Measurements from ENCODE around the gene PADI2. TPM values are rescaled to one million over a fixed set of nuclear protein-coding genes. Genes with fewer than 3 reads are reported as not detected.

PADI2 gene
- total and polyA plus RNA-seq, 2 experiments from 2014 or later: 1.7 to 4.3 TPM

DNA sequence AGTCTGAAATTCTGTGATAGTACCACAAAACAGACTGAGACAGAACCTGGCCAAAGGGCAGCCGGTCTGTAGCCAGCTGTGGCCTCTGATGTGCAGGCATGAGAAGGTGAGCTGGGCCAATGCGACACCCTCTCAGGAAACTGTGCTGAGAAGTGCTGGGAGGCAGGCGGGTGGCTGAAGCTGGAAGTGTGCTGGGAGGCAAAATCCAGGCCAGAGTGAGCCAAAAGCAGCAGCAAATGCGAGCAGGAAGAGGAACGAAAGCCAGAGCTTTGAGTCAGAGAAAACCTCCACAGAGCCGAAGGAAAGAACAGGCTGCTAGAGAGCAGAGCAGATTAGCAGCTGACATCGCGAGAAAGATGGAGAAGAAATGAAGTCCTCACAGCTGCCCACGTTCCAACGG is 97.4 kb downstream of the PADI2 start:
- DNase-seq (ENCODE audit: low spot score): no peak
- Histone ChIP-seq H3K27me3 (ENCODE audit: insufficient read depth) (no peaks in the 10 kb centered on the region), H3K4me2 (no peak overlapping the region), H3F3A (replicated peaks; ENCODE audit: low read depth) (peaks cover 5% of the 10 kb centered on the region; the same call in 1 of the 2 replicates), H3K4me3 (no peak overlapping the region), H2AFZ (no peak overlapping the region), H4K20me1 (replicated peaks; ENCODE audit: insufficient read depth) (peaks cover 8% of the 10 kb centered on the region), H3K9me2 (ENCODE audit: insufficient read depth) (no peaks in the 10 kb centered on the region), H3K27ac (ENCODE audit: low read depth) (no peak overlapping the region), H3K4me1 (ENCODE audit: insufficient read depth) (no peaks in the 10 kb centered on the region), H3K36me3 (ENCODE audit: insufficient read depth) (peaks cover 37% of the 10 kb centered on the region), H3K79me2 (replicated peaks; ENCODE audit: insufficient read depth) (no peaks in the 10 kb centered on the region)
- Mint-ChIP-seq H3K4me3 (no peak overlapping the region), H3K27me3 (ENCODE audit: insufficient read depth, low read depth, poor library complexity) (peaks cover 1% of the 10 kb centered on the region), H3K4me1 (no peaks in the 10 kb centered on the region), H3K9me3 (no peaks in the 10 kb centered on the region), H3K36me3 (ENCODE audit: low read depth) (peaks cover 69% of the 10 kb centered on the region), H3K27ac (no peak overlapping the region)
- TF ChIP-seq EZH2phosphoT487 (IDR thresholded peaks at IDR 0.05; ENCODE audit: unreplicated experiment) (no peak), EZH2 (IDR thresholded peaks at IDR 0.05; ENCODE audit: low read depth, unreplicated experiment) (no peak), ZNF331 (CRISPR knock-in tag; IDR thresholded peaks at IDR 0.05; ENCODE audit: low read depth) (no peak), STAT1 (IDR thresholded peaks at IDR 0.05; ENCODE audit: unreplicated experiment) (no peak), POLR2AphosphoS5 (IDR thresholded peaks at IDR 0.05; ENCODE audit: low read depth) (no peak), NANOG (IDR thresholded peaks at IDR 0.05; ENCODE audit: borderline replicate concordance) (no peak), CREB1 (CRISPR knock-in tag; IDR thresholded peaks at IDR 0.05; ENCODE audit: low read depth) (no peak), JUNB (IDR thresholded peaks at IDR 0.05; ENCODE audit: unreplicated experiment) (no peak), ZNF114 (CRISPR knock-in tag; IDR thresholded peaks at IDR 0.05) (no peak)
- TF ChIP-seq, protein P1, sequence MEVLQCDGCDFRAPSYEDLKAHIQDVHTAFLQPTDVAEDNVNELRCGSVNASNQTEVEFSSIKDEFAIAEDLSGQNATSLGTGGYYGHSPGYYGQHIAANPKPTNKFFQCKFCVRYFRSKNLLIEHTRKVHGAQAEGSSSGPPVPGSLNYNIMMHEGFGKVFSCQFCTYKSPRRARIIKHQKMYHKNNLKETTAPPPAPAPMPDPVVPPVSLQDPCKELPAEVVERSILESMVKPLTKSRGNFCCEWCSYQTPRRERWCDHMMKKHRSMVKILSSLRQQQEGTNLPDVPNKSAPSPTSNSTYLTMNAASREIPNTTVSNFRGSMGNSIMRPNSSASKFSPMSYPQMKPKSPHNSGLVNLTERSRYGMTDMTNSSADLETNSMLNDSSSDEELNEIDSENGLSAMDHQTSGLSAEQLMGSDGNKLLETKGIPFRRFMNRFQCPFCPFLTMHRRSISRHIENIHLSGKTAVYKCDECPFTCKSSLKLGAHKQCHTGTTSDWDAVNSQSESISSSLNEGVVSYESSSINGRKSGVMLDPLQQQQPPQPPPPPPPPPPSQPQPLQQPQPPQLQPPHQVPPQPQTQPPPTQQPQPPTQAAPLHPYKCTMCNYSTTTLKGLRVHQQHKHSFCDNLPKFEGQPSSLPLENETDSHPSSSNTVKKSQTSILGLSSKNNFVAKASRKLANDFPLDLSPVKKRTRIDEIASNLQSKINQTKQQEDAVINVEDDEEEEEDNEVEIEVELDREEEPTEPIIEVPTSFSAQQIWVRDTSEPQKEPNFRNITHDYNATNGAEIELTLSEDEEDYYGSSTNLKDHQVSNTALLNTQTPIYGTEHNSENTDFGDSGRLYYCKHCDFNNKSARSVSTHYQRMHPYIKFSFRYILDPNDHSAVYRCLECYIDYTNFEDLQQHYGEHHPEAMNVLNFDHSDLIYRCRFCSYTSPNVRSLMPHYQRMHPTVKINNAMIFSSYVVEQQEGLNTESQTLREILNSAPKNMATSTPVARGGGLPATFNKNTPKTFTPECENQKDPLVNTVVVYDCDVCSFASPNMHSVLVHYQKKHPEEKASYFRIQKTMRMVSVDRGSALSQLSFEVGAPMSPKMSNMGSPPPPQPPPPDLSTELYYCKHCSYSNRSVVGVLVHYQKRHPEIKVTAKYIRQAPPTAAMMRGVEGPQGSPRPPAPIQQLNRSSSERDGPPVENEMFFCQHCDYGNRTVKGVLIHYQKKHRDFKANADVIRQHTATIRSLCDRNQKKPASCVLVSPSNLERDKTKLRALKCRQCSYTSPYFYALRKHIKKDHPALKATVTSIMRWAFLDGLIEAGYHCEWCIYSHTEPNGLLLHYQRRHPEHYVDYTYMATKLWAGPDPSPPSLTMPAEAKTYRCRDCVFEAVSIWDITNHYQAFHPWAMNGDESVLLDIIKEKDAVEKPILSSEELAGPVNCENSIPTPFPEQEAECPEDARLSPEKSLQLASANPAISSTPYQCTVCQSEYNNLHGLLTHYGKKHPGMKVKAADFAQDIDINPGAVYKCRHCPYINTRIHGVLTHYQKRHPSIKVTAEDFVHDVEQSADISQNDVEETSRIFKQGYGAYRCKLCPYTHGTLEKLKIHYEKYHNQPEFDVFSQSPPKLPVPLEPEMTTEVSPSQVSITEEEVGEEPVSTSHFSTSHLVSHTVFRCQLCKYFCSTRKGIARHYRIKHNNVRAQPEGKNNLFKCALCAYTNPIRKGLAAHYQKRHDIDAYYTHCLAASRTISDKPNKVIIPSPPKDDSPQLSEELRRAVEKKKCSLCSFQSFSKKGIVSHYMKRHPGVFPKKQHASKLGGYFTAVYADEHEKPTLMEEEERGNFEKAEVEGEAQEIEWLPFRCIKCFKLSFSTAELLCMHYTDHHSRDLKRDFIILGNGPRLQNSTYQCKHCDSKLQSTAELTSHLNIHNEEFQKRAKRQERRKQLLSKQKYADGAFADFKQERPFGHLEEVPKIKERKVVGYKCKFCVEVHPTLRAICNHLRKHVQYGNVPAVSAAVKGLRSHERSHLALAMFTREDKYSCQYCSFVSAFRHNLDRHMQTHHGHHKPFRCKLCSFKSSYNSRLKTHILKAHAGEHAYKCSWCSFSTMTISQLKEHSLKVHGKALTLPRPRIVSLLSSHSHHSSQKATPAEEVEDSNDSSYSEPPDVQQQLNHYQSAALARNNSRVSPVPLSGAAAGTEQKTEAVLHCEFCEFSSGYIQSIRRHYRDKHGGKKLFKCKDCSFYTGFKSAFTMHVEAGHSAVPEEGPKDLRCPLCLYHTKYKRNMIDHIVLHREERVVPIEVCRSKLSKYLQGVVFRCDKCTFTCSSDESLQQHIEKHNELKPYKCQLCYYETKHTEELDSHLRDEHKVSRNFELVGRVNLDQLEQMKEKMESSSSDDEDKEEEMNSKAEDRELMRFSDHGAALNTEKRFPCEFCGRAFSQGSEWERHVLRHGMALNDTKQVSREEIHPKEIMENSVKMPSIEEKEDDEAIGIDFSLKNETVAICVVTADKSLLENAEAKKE (CRISPR knock-in tag; IDR thresholded peaks at IDR 0.05): no peak
- TF ChIP-seq, protein P2, sequence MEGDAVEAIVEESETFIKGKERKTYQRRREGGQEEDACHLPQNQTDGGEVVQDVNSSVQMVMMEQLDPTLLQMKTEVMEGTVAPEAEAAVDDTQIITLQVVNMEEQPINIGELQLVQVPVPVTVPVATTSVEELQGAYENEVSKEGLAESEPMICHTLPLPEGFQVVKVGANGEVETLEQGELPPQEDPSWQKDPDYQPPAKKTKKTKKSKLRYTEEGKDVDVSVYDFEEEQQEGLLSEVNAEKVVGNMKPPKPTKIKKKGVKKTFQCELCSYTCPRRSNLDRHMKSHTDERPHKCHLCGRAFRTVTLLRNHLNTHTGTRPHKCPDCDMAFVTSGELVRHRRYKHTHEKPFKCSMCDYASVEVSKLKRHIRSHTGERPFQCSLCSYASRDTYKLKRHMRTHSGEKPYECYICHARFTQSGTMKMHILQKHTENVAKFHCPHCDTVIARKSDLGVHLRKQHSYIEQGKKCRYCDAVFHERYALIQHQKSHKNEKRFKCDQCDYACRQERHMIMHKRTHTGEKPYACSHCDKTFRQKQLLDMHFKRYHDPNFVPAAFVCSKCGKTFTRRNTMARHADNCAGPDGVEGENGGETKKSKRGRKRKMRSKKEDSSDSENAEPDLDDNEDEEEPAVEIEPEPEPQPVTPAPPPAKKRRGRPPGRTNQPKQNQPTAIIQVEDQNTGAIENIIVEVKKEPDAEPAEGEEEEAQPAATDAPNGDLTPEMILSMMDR (conservative IDR thresholded peaks at IDR 0.05; ENCODE audit: low read depth in 2 of 2): no peak
- TF ChIP-seq, protein P3, sequence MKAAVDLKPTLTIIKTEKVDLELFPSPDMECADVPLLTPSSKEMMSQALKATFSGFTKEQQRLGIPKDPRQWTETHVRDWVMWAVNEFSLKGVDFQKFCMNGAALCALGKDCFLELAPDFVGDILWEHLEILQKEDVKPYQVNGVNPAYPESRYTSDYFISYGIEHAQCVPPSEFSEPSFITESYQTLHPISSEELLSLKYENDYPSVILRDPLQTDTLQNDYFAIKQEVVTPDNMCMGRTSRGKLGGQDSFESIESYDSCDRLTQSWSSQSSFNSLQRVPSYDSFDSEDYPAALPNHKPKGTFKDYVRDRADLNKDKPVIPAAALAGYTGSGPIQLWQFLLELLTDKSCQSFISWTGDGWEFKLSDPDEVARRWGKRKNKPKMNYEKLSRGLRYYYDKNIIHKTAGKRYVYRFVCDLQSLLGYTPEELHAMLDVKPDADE (IDR thresholded peaks at IDR 0.05): no peak
- TF ChIP-seq, protein P4, sequence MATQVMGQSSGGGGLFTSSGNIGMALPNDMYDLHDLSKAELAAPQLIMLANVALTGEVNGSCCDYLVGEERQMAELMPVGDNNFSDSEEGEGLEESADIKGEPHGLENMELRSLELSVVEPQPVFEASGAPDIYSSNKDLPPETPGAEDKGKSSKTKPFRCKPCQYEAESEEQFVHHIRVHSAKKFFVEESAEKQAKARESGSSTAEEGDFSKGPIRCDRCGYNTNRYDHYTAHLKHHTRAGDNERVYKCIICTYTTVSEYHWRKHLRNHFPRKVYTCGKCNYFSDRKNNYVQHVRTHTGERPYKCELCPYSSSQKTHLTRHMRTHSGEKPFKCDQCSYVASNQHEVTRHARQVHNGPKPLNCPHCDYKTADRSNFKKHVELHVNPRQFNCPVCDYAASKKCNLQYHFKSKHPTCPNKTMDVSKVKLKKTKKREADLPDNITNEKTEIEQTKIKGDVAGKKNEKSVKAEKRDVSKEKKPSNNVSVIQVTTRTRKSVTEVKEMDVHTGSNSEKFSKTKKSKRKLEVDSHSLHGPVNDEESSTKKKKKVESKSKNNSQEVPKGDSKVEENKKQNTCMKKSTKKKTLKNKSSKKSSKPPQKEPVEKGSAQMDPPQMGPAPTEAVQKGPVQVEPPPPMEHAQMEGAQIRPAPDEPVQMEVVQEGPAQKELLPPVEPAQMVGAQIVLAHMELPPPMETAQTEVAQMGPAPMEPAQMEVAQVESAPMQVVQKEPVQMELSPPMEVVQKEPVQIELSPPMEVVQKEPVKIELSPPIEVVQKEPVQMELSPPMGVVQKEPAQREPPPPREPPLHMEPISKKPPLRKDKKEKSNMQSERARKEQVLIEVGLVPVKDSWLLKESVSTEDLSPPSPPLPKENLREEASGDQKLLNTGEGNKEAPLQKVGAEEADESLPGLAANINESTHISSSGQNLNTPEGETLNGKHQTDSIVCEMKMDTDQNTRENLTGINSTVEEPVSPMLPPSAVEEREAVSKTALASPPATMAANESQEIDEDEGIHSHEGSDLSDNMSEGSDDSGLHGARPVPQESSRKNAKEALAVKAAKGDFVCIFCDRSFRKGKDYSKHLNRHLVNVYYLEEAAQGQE (IDR thresholded peaks at IDR 0.05; ENCODE audit: unreplicated experiment): no peak
- no peak for ATAC-seq
